Thoracic aorta endothelial cell (primary cell): ENCODE data around the gene CCR9. TPM values are rescaled to one million over a fixed set of nuclear protein-coding genes. Genes with fewer than 3 reads are reported as not detected.

Source experiments
- small RNA-seq: library from RNA; depleted of rRNA; stranded (forward); fragments of <200 nt; gene quantifications from one replicate; pipeline ENCODE3, GENCODE V24; 2012
- total RNA-seq: library from RNA; depleted of rRNA; stranded (reverse); fragments of >200 nt; gene quantifications from 2 replicates; pipeline ENCODE4 v1.2.3, GENCODE V29; 2012

The CCR9 gene, protein sequence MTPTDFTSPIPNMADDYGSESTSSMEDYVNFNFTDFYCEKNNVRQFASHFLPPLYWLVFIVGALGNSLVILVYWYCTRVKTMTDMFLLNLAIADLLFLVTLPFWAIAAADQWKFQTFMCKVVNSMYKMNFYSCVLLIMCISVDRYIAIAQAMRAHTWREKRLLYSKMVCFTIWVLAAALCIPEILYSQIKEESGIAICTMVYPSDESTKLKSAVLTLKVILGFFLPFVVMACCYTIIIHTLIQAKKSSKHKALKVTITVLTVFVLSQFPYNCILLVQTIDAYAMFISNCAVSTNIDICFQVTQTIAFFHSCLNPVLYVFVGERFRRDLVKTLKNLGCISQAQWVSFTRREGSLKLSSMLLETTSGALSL
- not detected in 2 replicates for total RNA-seq

DNA sequence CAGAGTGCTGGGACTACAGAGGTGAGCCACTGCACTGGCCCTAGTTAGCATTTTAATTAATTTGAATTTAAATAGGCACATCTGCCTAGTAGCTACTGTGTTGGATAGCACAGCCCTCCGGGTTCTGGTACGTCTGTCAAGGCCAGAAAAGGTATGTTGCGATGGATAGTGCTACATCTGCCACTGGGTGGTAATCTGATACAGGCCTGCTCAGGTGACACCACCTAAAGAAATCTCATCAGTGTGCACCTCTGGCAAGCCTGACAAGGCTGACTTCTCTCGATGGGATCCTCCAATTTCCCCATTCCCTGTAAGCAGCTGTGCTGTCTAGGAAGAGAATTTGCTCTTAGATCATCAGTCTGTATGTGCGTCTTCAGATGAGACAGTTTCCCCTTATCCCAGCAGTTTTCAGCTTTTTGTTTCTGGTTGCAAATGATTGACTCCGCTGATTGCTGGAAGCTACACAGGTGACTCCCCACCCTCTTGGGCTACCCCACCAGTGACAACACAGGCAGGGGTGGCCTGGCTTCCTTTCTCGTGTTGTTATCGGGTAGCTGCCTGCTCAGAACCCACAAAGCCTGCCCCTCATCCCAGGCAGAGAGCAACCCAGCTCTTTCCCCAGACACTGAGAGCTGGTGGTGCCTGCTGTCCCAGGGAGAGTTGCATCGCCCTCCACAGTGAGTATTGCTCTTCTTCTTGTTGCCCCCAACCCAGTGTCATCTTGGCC lies at the start of gene CCR9:
CCR9 (plus strand) TSS at position 565 of the 727 bp plus-strand sequence. CDS start 8,391 bp downstream, outside the sequence.

DNA sequence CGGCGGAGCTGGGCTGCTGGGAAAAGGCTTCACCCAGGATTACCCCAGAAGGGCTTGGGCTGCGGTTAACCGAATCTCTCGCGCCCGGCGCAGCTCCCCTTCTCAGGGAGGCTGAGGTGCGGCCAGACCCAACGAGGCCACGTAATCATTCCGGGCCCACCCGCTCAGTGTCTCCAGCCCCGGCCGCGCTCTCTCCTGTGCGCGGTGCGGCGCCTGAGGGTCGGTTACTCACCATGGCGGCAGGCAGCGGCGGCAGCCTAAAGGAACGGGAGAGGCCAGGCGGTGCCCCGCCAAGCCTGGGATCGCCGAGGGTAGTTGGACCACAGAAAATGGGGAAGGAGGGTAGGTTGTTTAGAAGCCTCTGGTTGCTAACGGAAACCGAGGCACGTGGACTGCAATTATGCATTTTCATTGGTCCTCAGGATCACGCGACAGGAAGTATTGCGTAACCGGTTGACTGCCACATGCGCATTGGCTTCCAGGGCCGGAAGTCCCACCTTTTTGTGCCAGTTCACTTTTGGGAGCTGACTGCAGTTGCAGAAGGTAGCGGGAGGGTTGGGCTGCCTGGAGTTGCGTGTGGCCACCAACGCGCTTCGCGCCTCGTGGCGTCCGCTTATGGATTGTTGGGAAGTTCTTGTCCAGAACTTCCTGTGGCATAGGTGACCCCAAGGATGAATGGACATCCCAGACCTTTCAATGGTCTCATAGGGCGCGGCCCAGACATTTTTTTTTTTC lies 44.4 kb upstream of the CCR9 start, which contains the start of gene LZTFL1:
LZTFL1 (minus strand) TSS at position 363 of the 735 bp plus-strand sequence; CDS start at position 235, 128 bp downstream.

DNA sequence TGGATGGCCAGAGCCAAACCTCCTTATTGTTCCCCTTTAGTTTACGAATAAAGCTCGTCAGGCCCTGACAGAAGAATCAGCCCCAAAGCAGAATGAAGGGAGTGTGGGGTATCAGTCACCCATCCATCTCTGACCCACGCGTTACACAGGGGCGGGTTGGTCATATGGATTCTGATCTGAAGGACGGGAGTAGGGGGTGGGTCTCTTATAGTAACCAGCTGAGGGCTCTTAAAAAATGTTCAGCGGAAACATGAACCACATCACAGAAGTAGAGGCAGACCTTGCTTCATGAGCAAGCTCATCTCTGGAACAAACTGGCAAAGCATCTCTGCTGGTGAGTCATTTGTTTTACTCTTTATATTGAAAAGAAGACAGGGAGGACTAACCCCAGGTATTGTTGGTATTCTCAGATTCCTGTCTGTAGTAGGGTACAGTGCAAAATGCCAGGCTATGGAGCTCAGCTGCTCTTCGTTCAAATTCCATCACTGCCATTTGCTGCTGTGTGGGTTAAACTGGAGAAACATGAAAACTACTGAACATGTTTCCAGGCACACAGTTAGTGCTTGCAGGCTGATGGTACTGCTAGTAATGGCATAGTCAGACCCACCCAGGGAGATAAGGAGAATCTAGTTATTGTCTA lies 57.0 kb downstream of the CCR9 start, which contains the start of gene CXCR6:
CXCR6 (plus strand) TSS at position 258 of the 640 bp plus-strand sequence. CDS start 3,018 bp downstream, outside the sequence.

Small RNA genes within 50 kb of the gene (small RNA-seq; reads per million reads assigned to genes)
- not detected for gene RF00019

Other genes starting within 250 kb of the CCR9 start
- 42.8 and 48.9 TPM in 2 replicates for gene SACM1L, start 197.1 kb upstream of the CCR9 start, total RNA-seq
- not detected in 2 replicates for gene SLC6A20, start 90.0 kb upstream of the CCR9 start, total RNA-seq
- 18.0 and 18.1 TPM in 2 replicates for gene LZTFL1, start 44.4 kb upstream of the CCR9 start, total RNA-seq
- not detected in 2 replicates for gene CXCR6, start 56.9 kb downstream of the CCR9 start, total RNA-seq
- 20.5 and 25.1 TPM in 2 replicates for gene FYCO1, start 109.3 kb downstream of the CCR9 start, total RNA-seq
- not detected in 2 replicates for gene XCR1, start 140.9 kb downstream of the CCR9 start, total RNA-seq